OCI-LY7 (cell line): ENCODE results near the gene LIN7A.

ENCODE experiments used
- EZH2phosphoT487 ChIP-seq: fragments of 200-600 bp; sonication (generic); IDR thresholded peaks from 2 replicates; pipeline ENCODE4 v1.6.1; 2018; ENCODE audit warnings: low read depth, borderline replicate concordance, mild to moderate bottlenecking, mixed run types, antibody characterized with exemption, low read length, moderate library complexity, mixed read lengths
- TF ChIP-seq, protein P1 (sequence below): fragments of 200-600 bp; sonication (generic); conservative IDR thresholded peaks from 2 replicates; pipeline ENCODE4 v1.5.1; 2014; ENCODE audit warnings: mild to moderate bottlenecking, antibody characterized with exemption, low read length, moderate library complexity, mixed read lengths

- TF ChIP-seq, protein P1, sequence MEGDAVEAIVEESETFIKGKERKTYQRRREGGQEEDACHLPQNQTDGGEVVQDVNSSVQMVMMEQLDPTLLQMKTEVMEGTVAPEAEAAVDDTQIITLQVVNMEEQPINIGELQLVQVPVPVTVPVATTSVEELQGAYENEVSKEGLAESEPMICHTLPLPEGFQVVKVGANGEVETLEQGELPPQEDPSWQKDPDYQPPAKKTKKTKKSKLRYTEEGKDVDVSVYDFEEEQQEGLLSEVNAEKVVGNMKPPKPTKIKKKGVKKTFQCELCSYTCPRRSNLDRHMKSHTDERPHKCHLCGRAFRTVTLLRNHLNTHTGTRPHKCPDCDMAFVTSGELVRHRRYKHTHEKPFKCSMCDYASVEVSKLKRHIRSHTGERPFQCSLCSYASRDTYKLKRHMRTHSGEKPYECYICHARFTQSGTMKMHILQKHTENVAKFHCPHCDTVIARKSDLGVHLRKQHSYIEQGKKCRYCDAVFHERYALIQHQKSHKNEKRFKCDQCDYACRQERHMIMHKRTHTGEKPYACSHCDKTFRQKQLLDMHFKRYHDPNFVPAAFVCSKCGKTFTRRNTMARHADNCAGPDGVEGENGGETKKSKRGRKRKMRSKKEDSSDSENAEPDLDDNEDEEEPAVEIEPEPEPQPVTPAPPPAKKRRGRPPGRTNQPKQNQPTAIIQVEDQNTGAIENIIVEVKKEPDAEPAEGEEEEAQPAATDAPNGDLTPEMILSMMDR: no peak
- TF ChIP-seq EZH2phosphoT487: no peak
These were observed 35.0 kb downstream of the LIN7A start for GRCh38 chr12:80902711-80903110.
